ENCODE results near the gene EIF3M.

DNA sequence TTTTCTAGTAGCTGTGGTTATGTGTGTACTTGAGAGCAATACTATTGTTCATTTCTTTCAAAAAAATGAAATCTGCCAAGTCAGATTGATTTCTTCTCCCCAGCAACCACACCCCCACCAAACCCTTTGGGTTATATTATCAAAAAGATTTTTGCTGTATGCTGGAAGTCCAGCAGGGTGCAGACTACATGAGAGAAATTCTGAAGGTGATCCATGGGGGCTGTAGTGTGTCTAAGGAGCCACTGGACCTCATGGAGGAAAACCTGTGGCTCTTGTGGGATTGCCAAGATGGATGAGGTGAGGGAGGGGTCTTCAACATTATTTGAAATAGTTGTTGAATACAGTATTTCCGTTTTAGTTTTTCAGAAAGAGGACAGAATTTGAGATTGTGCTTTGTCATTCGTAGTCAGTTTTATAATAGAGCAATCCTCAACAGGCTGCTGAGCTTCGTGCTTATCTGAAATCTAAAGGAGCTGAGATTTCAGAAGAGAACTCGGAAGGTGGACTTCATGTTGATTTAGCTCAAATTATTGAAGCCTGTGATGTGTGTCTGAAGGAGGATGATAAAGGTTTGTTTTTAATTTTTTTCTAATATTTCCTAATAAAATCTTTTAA is 3.1 kb downstream of the EIF3M start:
- TF ChIP-seq EZH2 (IDR thresholded peaks at IDR 0.05; ENCODE audit: insufficient read depth, poor library complexity, severe bottlenecking) (no peak), EZH2phosphoT487 (IDR thresholded peaks at IDR 0.05; ENCODE audit: insufficient read depth, low read depth) (no peak)
